GM19372 (cell line): ENCODE measurements around the gene CPT1A.

Experiments
- ATAC-seq: cut with Tn5 transposase; IDR thresholded peaks from one replicate; pipeline ENCODE4 v1.9.1; 2021; ENCODE audit warnings: mild to moderate bottlenecking, low read depth, moderate library complexity; ENCODE audit not compliant: unreplicated experiment

Gene CPT1A

GRCh38 chr11:68722143-68722542 lies 119.6 kb downstream of the CPT1A start:
- ATAC-seq, result no peak

DNA sequence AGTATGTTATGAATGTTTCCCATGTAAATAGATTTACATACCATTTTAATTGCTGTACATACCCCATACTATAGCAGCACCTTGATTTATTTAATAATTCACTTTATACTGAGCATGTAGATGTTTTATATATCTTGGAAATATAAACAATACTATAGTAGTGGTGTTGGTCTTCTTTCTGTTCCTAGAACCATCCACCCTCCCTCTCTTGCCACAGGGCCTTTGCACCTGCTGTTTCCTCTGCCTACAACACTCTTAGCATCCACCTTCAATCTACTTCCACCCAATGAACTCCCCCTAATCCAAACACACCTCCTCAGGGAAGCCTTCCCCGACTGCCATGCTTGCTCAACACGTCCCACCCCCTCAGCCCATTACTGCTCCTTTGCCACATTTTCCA lies 120.6 kb downstream of the CPT1A start:
- no peak for ATAC-seq

GRCh38 chr11:68715456-68716122 lies 126.1 kb downstream of the CPT1A start:
- no peak for ATAC-seq

GRCh38 chr11:68714060-68714856 lies 127.5 kb downstream of the CPT1A start:
- ATAC-seq, result no peak

DNA sequence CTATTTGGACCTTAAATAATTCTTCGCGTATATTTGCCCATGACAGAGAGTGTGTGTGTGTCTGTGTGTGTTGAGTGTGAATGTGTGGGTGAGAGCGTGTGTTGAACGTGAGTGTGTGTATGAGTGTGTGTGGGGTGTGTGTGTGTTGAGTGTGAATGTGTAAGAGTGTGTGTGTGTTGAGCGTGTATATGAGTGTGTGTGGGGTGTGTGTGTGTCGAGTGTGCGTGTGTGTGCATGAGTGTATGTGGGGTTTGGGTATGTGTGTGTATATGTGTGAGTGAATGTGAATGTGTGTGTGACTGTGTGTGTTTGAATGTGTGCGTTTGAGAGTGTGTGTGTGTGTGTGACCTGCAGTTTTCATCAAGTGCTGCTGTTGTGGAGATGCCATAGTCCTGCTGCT lies 130.6 kb downstream of the CPT1A start:
- ATAC-seq, result no peak

GRCh38 chr11:68710409-68710808 lies 131.3 kb downstream of the CPT1A start:
- ATAC-seq, result no peak

GRCh38 chr11:68709062-68709461 lies 132.7 kb downstream of the CPT1A start:
- ATAC-seq, result no peak

- no peak for ATAC-seq
Measured at GRCh38 chr11:68707527-68707926, 134.2 kb downstream of the CPT1A start.

GRCh38 chr11:68704887-68705286 lies 136.8 kb downstream of the CPT1A start:
- no peak for ATAC-seq
